ENCODE results near the gene HNRNPA1. TPM values are rescaled to one million over a fixed set of nuclear protein-coding genes. Genes with fewer than 3 reads are reported as not detected.
"Not testable (repeated sequence)": the region's sequence is repeated elsewhere in the genome, so short reads cannot be mapped to it uniquely, and the experiment has no call there.

Gene HNRNPA1
- total RNA-seq, result 292 TPM

- intact Hi-C loops (cut with DNase I), result loop anchor here (1.0 to 5.0 kb wide), 5 partner anchors 21 to 554 kb away; partner anchors contain the start of genes CALCOCO1 and COPZ1
- no peaks in the 10 kb centered on the region for H3K9me3 ChIP-seq
- peaks cover 27 to 38% of the 10 kb centered on the region in 2 donors for H3K36me3 ChIP-seq
- DNase-seq (ENCODE audit: low spot score in 2 of 2), result peak; percentile 97 to 99
- H3K27ac ChIP-seq, result peak within 1 kb of the TSS; percentile 88 to 94
- H3K27me3 ChIP-seq, result no peaks in the 10 kb centered on the region
- peak within 1 kb of the TSS; percentile 68 to 77 for H3K4me3 ChIP-seq
- TF ChIP-seq CTCF (IDR thresholded peaks at IDR 0.05), result no peak
- H3K4me1 ChIP-seq, result peaks cover 7 to 49% of the 10 kb centered on the region in 2 donors
Observed at GRCh38 chr12:54280468-54281260, at the start of gene HNRNPA1. Gene HNRNPA1, plus strand, starts transcription at chr12:54280726. Its CDS starts 82 bp downstream, at chr12:54280808.

GRCh38 chr12:54231269-54231668 is 49.3 kb upstream of the HNRNPA1 start:
- H3K27ac ChIP-seq; H3K36me3 ChIP-seq; H3K4me3 ChIP-seq; H3K27me3 ChIP-seq; DNase-seq (ENCODE audit: low spot score in 2 of 2); H3K4me1 ChIP-seq; H3K9me3 ChIP-seq: not testable (repeated sequence)
- intact Hi-C loops (cut with DNase I), result loop anchor here (5.0 kb wide), 1 partner anchor 46 kb away; no protein-coding TSS in a partner anchor

GRCh38 chr12:54232790-54233189 is 47.7 kb upstream of the HNRNPA1 start:
- intact Hi-C loops (cut with DNase I), result loop anchor here (5.0 kb wide), 1 partner anchor 45 kb away; no protein-coding TSS in a partner anchor
- peak overlapping the region in 1 of 2 donors; percentile 54 for H3K27ac ChIP-seq

GRCh38 chr12:54238531-54238930 is 42.0 kb upstream of the HNRNPA1 start:
- DNase-seq (ENCODE audit: low spot score in 2 of 2), result no peak
- TF ChIP-seq CTCF (IDR thresholded peaks at IDR 0.05), result no peak
- Histone ChIP-seq H3K9me3 (no peaks in the 10 kb centered on the region), H3K4me1 (no peaks in the 10 kb centered on the region), H3K36me3 (peaks cover 17 to 42% of the 10 kb centered on the region in 2 donors), H3K27ac (no peak overlapping the region), H3K27me3 (no peaks in the 10 kb centered on the region), H3K4me3 (no peak overlapping the region)
- intact Hi-C loops (cut with DNase I), result no loop called here

More at GRCh38 chr12:54232790-54233189, 47.7 kb upstream of the HNRNPA1 start:
- H3K27me3 ChIP-seq, result no peaks in the 10 kb centered on the region
- H3K36me3 ChIP-seq, result no peaks in the 10 kb centered on the region
- peak; percentile 14 to 40 (median 29) for TF ChIP-seq CTCF (IDR thresholded peaks at IDR 0.05)
- no peaks in the 10 kb centered on the region for H3K9me3 ChIP-seq
- H3K4me1 ChIP-seq, result peaks cover 0 to 7% of the 10 kb centered on the region in 2 donors
- H3K4me3 ChIP-seq, result no peak overlapping the region
- no peak for DNase-seq (ENCODE audit: low spot score in 2 of 2)

- no peak overlapping the region for H3K4me3 ChIP-seq
- H3K27me3 ChIP-seq, result no peaks in the 10 kb centered on the region
- H3K9me3 ChIP-seq, result no peaks in the 10 kb centered on the region
- H3K27ac ChIP-seq, result no peak overlapping the region
- no peaks in the 10 kb centered on the region for H3K4me1 ChIP-seq
- no peak for TF ChIP-seq CTCF (IDR thresholded peaks at IDR 0.05)
- no peak for DNase-seq (ENCODE audit: low spot score in 2 of 2)
- peaks cover 26 to 50% of the 10 kb centered on the region in 2 donors for H3K36me3 ChIP-seq
- intact Hi-C loops (cut with DNase I), result no loop called here
Observed at GRCh38 chr12:54239620-54240019, 40.9 kb upstream of the HNRNPA1 start.

- H3K4me3 ChIP-seq, result no peak overlapping the region
- H3K4me1 ChIP-seq, result no peaks in the 10 kb centered on the region
- H3K27ac ChIP-seq, result no peak overlapping the region
- DNase-seq (ENCODE audit: low spot score in 2 of 2), result no peak
- no peaks in the 10 kb centered on the region for H3K9me3 ChIP-seq
- peaks cover 27 to 52% of the 10 kb centered on the region in 2 donors for H3K36me3 ChIP-seq
- no peak for TF ChIP-seq CTCF (IDR thresholded peaks at IDR 0.05)
- no peaks in the 10 kb centered on the region for H3K27me3 ChIP-seq
- intact Hi-C loops (cut with DNase I), result no loop called here
Observed at GRCh38 chr12:54240129-54240528, 40.4 kb upstream of the HNRNPA1 start.

Measured in ascending aorta (tissue), 2 donors.